K562 (cell line): ENCODE measurements around the gene WWP2. TPM values are rescaled to one million over a fixed set of nuclear protein-coding genes. Genes with fewer than 3 reads are reported as not detected.
A peak's percentile ranks its signal among the peaks of the same experiment; 100 is the strongest.

Experiments
- NCOA2 ChIP-seq, 2 experiments: fragments of 450-650 bp; IDR thresholded peaks; 2 replicates each; pipeline ENCODE4 v1.6.1; 2018; ENCODE audit warnings: mild to moderate bottlenecking in 2 of 2, moderate library complexity in 1 of 2; ENCODE audit not compliant: partially characterized antibody in 2 of 2
- PTRF ChIP-seq: fragments of 450-650 bp; IDR thresholded peaks from 2 replicates; pipeline ENCODE4 v1.6.1; 2016; ENCODE audit warnings: mild to moderate bottlenecking, missing genetic modification characterization, missing compliant biosample characterization
- RBM25 ChIP-seq: fragments of 200-400 bp; formaldehyde crosslinking; IDR thresholded peaks from 2 replicates; pipeline ENCODE4 v1.6.1; 2018; ENCODE audit warnings: low read length, low read depth, moderate library complexity; ENCODE audit not compliant: severe bottlenecking
- SMAD2 ChIP-seq: fragments of 150-350 bp; IDR thresholded peaks from 2 replicates; pipeline ENCODE4 v1.6.1; 2014; ENCODE audit warnings: low read depth, mild to moderate bottlenecking, low read length
- SMARCA4 ChIP-seq: fragments of 450-650 bp; IDR thresholded peaks from 2 replicates; pipeline ENCODE4 v1.6.1; 2016
- ZBED1 ChIP-seq: IDR thresholded peaks from 2 replicates; pipeline ENCODE4 v1.6.1; 2014
- ZNF133 ChIP-seq: fragments of 250-450 bp; sonication (Bioruptor Pico); IDR thresholded peaks from 2 replicates; pipeline ENCODE4 v1.4.0; 2020; ENCODE audit warnings: mild to moderate bottlenecking
- ZNF212 ChIP-seq: fragments of 450-650 bp; formaldehyde crosslinking; IDR thresholded peaks from 2 replicates; pipeline ENCODE4 v1.4.0; 2020; ENCODE audit warnings: mild to moderate bottlenecking
- ZNF232 ChIP-seq: sonication (generic); formaldehyde crosslinking; IDR thresholded peaks from 2 replicates; pipeline ENCODE4 v1.8.0; 2022; ENCODE audit warnings: mild to moderate bottlenecking, missing genetic modification reagents
- ZNF282 ChIP-seq: sonication (generic); formaldehyde crosslinking; IDR thresholded peaks from 2 replicates; pipeline ENCODE4 v1.8.1; 2023; ENCODE audit warnings: missing genetic modification reagents
- polyA plus RNA-seq, 8 experiments: library from polyadenylated mRNA; depleted of rRNA in 4 of 8; stranded (reverse) in 5 of 8; unstranded in 3 of 8; fragments of >200 nt; fragmentation: Nextera tagmentation in 2 of 8; fragmentation: Illumina TruSeq in 1 of 8; extraction: Ambion mirVana in 2 of 8; extraction: Trizol in 1 of 8; gene quantifications; 2 replicates each; pipeline versions ENCODE4 v1.2.1 to v1.2.3, GENCODE V29; 2011 to 2014; ENCODE audit warnings: inconsistent platforms in 1 of 8, missing spikeins in 1 of 8
- total RNA-seq, 7 experiments: library from RNA; depleted of rRNA in 6 of 7; stranded (reverse); fragments of >200 nt in 6 of 7; fragmentation: Illumina TruSeq in 2 of 7; extraction: Trizol in 2 of 7; gene quantifications; 2 replicates each; pipeline versions ENCODE4 v1.2.1 to v1.2.3, GENCODE V29; 2011 to 2021; ENCODE audit warnings: low replicate concordance in 1 of 7
- TF ChIP-seq, protein P1 (sequence below): IDR thresholded peaks from 2 replicates; pipeline ENCODE4 v1.6.1; 2012; ENCODE audit warnings: low read depth, low read length, improper control_type of control experiment, borderline replicate concordance
- TF ChIP-seq, protein P2 (sequence below): fragments of 200-800 bp; sonication (Bioruptor generic); IDR thresholded peaks from 2 replicates; pipeline ENCODE4 v1.6.1; 2016; ENCODE audit warnings: missing genetic modification characterization, missing compliant biosample characterization
- TF ChIP-seq, protein P3 (sequence below): fragments of 450-650 bp; IDR thresholded peaks from 2 replicates; pipeline ENCODE4 v1.7.0; 2016; ENCODE audit warnings: borderline replicate concordance
- TF ChIP-seq, protein P4 (sequence below): sonication (generic); formaldehyde crosslinking; IDR thresholded peaks from 2 replicates; pipeline ENCODE4 v1.9.0; 2022; ENCODE audit warnings: mild to moderate bottlenecking, missing genetic modification reagents
- TF ChIP-seq, protein P5 (sequence below): sonication (generic); formaldehyde crosslinking; IDR thresholded peaks from 2 replicates; pipeline ENCODE4 v1.8.1; 2023; ENCODE audit warnings: mild to moderate bottlenecking, missing genetic modification reagents

Gene WWP2
- total and polyA plus RNA-seq, 9 of the 15 experiments (the other 6 are each of a cell fraction or from before 2014, with no cell fraction given) = 1.9 to 34.4 (median 14.6) TPM

DNA sequence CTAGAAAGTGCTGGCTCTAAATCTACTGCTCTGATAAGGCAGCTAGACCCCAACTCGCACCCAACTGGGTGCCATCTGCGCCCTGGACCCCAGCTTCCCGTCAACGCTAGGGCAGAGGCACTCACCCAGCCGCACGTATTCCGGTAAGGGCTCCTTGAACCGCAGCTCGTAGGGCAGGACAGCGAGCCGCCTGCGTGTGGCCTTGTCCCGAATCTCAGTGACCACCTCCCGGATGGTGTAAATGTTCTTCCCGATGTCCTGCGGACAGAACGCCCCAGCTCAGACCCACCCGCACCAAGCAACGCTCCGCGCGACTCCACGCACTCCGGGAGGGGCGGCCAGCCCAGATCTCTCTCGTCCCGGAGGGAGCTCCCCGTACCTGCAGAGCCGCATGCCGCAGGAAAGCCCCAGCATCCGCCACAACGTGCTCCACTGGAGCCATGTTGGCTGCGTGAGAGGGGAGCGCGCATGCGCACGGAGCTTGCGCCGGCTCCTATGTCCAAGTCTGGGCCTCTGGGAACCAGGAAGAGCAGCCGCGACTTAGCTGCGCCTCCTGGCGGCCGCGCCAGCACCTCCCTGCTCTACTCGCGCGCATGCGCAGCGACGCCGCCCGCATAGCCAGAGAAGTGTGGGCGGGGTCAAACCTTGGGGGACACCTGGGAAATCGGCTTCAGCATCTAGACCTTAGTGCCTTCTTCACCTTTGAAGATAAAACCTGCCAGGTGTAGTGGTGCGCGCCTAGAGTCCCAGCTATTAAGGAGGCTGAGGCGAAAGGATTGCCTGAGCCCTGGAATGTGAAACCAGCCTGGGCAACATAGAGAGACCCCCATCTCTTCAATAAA lies 7.4 kb upstream of the WWP2 start, which contains the start of gene NOB1 (continued):
- no peak for TF ChIP-seq NCOA2 (IDR thresholded peaks at IDR 0.05; ENCODE audit: partially characterized antibody in 2 of 2)
- TF ChIP-seq ZBED1 = no peak
- no peak for TF ChIP-seq RBM25
- TF ChIP-seq, protein P1, sequence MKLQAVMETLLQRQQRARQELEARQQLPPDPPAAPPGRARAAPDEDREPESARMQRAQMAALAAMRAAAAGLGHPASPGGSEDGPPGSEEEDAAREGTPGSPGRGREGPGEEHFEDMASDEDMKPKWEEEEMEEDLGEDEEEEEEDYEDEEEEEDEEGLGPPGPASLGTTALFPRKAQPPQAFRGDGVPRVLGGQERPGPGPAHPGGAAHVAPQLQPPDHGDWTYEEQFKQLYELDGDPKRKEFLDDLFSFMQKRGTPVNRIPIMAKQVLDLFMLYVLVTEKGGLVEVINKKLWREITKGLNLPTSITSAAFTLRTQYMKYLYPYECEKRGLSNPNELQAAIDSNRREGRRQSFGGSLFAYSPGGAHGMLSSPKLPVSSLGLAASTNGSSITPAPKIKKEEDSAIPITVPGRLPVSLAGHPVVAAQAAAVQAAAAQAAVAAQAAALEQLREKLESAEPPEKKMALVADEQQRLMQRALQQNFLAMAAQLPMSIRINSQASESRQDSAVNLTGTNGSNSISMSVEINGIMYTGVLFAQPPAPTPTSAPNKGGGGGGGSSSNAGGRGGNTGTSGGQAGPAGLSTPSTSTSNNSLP = 0 out of 2 replicates have a peak, but pooled peaks have one; percentile 23
- TF ChIP-seq PTRF (tag) = no peak
- TF ChIP-seq ZNF212 (CRISPR knock-in tag) = no peak
- TF ChIP-seq, protein P2, sequence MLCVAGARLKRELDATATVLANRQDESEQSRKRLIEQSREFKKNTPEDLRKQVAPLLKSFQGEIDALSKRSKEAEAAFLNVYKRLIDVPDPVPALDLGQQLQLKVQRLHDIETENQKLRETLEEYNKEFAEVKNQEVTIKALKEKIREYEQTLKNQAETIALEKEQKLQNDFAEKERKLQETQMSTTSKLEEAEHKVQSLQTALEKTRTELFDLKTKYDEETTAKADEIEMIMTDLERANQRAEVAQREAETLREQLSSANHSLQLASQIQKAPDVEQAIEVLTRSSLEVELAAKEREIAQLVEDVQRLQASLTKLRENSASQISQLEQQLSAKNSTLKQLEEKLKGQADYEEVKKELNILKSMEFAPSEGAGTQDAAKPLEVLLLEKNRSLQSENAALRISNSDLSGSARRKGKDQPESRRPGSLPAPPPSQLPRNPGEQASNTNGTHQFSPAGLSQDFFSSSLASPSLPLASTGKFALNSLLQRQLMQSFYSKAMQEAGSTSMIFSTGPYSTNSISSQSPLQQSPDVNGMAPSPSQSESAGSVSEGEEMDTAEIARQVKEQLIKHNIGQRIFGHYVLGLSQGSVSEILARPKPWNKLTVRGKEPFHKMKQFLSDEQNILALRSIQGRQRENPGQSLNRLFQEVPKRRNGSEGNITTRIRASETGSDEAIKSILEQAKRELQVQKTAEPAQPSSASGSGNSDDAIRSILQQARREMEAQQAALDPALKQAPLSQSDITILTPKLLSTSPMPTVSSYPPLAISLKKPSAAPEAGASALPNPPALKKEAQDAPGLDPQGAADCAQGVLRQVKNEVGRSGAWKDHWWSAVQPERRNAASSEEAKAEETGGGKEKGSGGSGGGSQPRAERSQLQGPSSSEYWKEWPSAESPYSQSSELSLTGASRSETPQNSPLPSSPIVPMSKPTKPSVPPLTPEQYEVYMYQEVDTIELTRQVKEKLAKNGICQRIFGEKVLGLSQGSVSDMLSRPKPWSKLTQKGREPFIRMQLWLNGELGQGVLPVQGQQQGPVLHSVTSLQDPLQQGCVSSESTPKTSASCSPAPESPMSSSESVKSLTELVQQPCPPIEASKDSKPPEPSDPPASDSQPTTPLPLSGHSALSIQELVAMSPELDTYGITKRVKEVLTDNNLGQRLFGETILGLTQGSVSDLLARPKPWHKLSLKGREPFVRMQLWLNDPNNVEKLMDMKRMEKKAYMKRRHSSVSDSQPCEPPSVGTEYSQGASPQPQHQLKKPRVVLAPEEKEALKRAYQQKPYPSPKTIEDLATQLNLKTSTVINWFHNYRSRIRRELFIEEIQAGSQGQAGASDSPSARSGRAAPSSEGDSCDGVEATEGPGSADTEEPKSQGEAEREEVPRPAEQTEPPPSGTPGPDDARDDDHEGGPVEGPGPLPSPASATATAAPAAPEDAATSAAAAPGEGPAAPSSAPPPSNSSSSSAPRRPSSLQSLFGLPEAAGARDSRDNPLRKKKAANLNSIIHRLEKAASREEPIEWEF (CRISPR knock-in tag) = no peak
- TF ChIP-seq, protein P3, sequence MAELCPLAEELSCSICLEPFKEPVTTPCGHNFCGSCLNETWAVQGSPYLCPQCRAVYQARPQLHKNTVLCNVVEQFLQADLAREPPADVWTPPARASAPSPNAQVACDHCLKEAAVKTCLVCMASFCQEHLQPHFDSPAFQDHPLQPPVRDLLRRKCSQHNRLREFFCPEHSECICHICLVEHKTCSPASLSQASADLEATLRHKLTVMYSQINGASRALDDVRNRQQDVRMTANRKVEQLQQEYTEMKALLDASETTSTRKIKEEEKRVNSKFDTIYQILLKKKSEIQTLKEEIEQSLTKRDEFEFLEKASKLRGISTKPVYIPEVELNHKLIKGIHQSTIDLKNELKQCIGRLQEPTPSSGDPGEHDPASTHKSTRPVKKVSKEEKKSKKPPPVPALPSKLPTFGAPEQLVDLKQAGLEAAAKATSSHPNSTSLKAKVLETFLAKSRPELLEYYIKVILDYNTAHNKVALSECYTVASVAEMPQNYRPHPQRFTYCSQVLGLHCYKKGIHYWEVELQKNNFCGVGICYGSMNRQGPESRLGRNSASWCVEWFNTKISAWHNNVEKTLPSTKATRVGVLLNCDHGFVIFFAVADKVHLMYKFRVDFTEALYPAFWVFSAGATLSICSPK = no peak
- no peak for TF ChIP-seq SMAD2
- TF ChIP-seq, protein P4, sequence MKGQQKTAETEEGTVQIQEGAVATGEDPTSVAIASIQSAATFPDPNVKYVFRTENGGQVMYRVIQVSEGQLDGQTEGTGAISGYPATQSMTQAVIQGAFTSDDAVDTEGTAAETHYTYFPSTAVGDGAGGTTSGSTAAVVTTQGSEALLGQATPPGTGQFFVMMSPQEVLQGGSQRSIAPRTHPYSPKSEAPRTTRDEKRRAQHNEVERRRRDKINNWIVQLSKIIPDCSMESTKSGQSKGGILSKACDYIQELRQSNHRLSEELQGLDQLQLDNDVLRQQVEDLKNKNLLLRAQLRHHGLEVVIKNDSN (CRISPR knock-in tag) = peak; percentile 39; the same call in 1 of the 2 replicates
- no peak for TF ChIP-seq ZNF133
- no peak for TF ChIP-seq ZNF232 (CRISPR knock-in tag)
- no peak for TF ChIP-seq ZNF282 (CRISPR knock-in tag)
- TF ChIP-seq, protein P5, sequence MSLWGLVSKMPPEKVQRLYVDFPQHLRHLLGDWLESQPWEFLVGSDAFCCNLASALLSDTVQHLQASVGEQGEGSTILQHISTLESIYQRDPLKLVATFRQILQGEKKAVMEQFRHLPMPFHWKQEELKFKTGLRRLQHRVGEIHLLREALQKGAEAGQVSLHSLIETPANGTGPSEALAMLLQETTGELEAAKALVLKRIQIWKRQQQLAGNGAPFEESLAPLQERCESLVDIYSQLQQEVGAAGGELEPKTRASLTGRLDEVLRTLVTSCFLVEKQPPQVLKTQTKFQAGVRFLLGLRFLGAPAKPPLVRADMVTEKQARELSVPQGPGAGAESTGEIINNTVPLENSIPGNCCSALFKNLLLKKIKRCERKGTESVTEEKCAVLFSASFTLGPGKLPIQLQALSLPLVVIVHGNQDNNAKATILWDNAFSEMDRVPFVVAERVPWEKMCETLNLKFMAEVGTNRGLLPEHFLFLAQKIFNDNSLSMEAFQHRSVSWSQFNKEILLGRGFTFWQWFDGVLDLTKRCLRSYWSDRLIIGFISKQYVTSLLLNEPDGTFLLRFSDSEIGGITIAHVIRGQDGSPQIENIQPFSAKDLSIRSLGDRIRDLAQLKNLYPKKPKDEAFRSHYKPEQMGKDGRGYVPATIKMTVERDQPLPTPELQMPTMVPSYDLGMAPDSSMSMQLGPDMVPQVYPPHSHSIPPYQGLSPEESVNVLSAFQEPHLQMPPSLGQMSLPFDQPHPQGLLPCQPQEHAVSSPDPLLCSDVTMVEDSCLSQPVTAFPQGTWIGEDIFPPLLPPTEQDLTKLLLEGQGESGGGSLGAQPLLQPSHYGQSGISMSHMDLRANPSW (CRISPR knock-in tag) = no peak
- no peak for TF ChIP-seq SMARCA4
